Thoracic aorta (tissue), 2 donors: ENCODE results near the gene SNCG. TPM values are rescaled to one million over a fixed set of nuclear protein-coding genes. Genes with fewer than 3 reads are reported as not detected.

Experiments used
- ATAC-seq: fragments of 150-250 bp; one replicate; pipeline ENCODE4 v1.8.0; 2017; ENCODE audit warnings: low read depth; ENCODE audit not compliant: insufficient number of reproducible peaks, low FRiP score
- DNase-seq: peaks from one replicate; pipeline ENCODE4 v3.0.0-alpha.2; 2020; ENCODE audit warnings: low spot score
- H3K27ac ChIP-seq, 2 donors: fragments of 200-600 bp; sonication (generic); 1 replicate in 1 of 2; 2 replicates in 1 of 2; pipeline ENCODE4 v1.5.1; 2016; ENCODE audit warnings: mild to moderate bottlenecking in 2 of 2, moderate library complexity in 2 of 2
- H3K27me3 ChIP-seq: fragments of 200-600 bp; sonication (generic); replicated peaks from 2 replicates; pipeline ENCODE4 v1.6.0; 2016; ENCODE audit warnings: mild to moderate bottlenecking; ENCODE audit not compliant: insufficient read depth
- H3K36me3 ChIP-seq: fragments of 200-600 bp; sonication (generic); one replicate; pipeline ENCODE4 v1.5.1; 2016
- H3K4me1 ChIP-seq, 2 donors: fragments of 200-600 bp; sonication (generic); 1 replicate in 1 of 2; 2 replicates in 1 of 2; pipeline versions ENCODE4 v1.5.1 to v1.6.0; 2016; ENCODE audit warnings: low read depth in 2 of 2, mild to moderate bottlenecking in 1 of 2; ENCODE audit not compliant: control insufficient read depth in 1 of 2
- H3K4me3 ChIP-seq: fragments of 200-600 bp; sonication (generic); 2 replicates; pipeline ENCODE4 v1.5.1; 2016; ENCODE audit warnings: mild to moderate bottlenecking
- H3K9me3 ChIP-seq: fragments of 200-600 bp; sonication (generic); 2 replicates; pipeline ENCODE4 v1.5.1; 2016
- CTCF ChIP-seq: fragments of 200-600 bp; sonication (generic); IDR thresholded peaks from one replicate; pipeline ENCODE4 v1.5.1; 2019; ENCODE audit warnings: antibody characterized with exemption
- total RNA-seq, 2 donors: library from RNA; depleted of rRNA; stranded (reverse); fragments of >200 nt; gene quantifications; one replicate each; pipeline versions ENCODE4 v1.1.0 to v1.2.3, GENCODE V29; 2016

Gene SNCG
- 100 to 1,000 TPM in 1 of 2 donors, 10 to 100 TPM in 1; 50.9 to 167 TPM for total RNA-seq

- Histone ChIP-seq H3K36me3 (no peaks in the 10 kb centered on the region), H3K4me1 (peaks cover 58 to 76% of the 10 kb centered on the region in 2 donors), H3K9me3 (no peaks in the 10 kb centered on the region), H3K27ac (peak within 1 kb of the TSS; percentile 92 to 97), H3K4me3 (peak within 1 kb of the TSS; percentile 54), H3K27me3 (no peaks in the 10 kb centered on the region)
- ATAC-seq (no peak), DNase-seq (no peak)
- TF ChIP-seq CTCF = no peak
Measured at GRCh38 chr10:86958116-86958900, at the start of gene SNCG. Gene SNCG, plus strand, starts transcription at chr10:86958599. Its CDS starts 99 bp downstream, at chr10:86958698.

- ATAC-seq (no peak), DNase-seq (no peak)
- H3K4me3 ChIP-seq = no peak overlapping the region
- no peaks in the 10 kb centered on the region for H3K9me3 ChIP-seq
- peaks cover 3 to 13% of the 10 kb centered on the region in 2 donors for H3K4me1 ChIP-seq
- no peaks in the 10 kb centered on the region for H3K27me3 ChIP-seq
- no peak for TF ChIP-seq CTCF
- no peak overlapping the region for H3K27ac ChIP-seq
- H3K36me3 ChIP-seq = peaks cover 23% of the 10 kb centered on the region
Measured at GRCh38 chr10:86914734-86915133, 43.7 kb upstream of the SNCG start.

GRCh38 chr10:86918022-86918471, 40.4 kb upstream of the SNCG start:
- no peak for DNase-seq
- H3K27me3 ChIP-seq = no peaks in the 10 kb centered on the region
- H3K36me3 ChIP-seq = peaks cover 18% of the 10 kb centered on the region
- no peak overlapping the region for H3K4me3 ChIP-seq
- ATAC-seq = no peak
- peak overlapping the region; percentile 73 to 85 for H3K27ac ChIP-seq
- TF ChIP-seq CTCF = no peak
- H3K4me1 ChIP-seq = peaks cover 3 to 26% of the 10 kb centered on the region in 2 donors
- no peaks in the 10 kb centered on the region for H3K9me3 ChIP-seq

GRCh38 chr10:86922553-86922961, 35.8 kb upstream of the SNCG start:
- ATAC-seq = peak; percentile 80
- DNase-seq = no peak
- H3K36me3 ChIP-seq = no peaks in the 10 kb centered on the region
- peaks cover 9 to 39% of the 10 kb centered on the region in 2 donors for H3K4me1 ChIP-seq
- H3K27ac ChIP-seq = peak overlapping the region; percentile 80 to 83
- TF ChIP-seq CTCF = no peak
- H3K27me3 ChIP-seq = no peaks in the 10 kb centered on the region
- H3K4me3 ChIP-seq = no peak overlapping the region
- no peaks in the 10 kb centered on the region for H3K9me3 ChIP-seq

- H3K4me3 ChIP-seq = no peak overlapping the region
- no peaks in the 10 kb centered on the region for H3K27me3 ChIP-seq
- no peak for ATAC-seq
- peak overlapping the region in 1 of 2 donors; percentile 35 for H3K27ac ChIP-seq
- H3K9me3 ChIP-seq = no peaks in the 10 kb centered on the region
- TF ChIP-seq CTCF = no peak
- H3K4me1 ChIP-seq = peaks cover 6 to 31% of the 10 kb centered on the region in 2 donors
- DNase-seq = no peak
- H3K36me3 ChIP-seq = peaks cover 15% of the 10 kb centered on the region
Measured at GRCh38 chr10:86929468-86930380, 28.7 kb upstream of the SNCG start.
